Neural cell (in vitro differentiated cells): ENCODE results near the gene LBR.

Experiments
- EP300 ChIP-seq: fragments of 450-650 bp; conservative IDR thresholded peaks from 2 replicates; pipeline ENCODE4 v1.6.1; 2014; ENCODE audit warnings: antibody characterized with exemption, mild to moderate bottlenecking, moderate library complexity; ENCODE audit not compliant: poor library complexity, severe bottlenecking
- EZH2 ChIP-seq: fragments of 200-600, 300-800 bp; shearing (Covaris generic), sonication (generic); IDR thresholded peaks from 2 replicates; pipeline ENCODE4 v1.6.1; 2014; ENCODE audit warnings: antibody characterized with exemption, low read length, borderline replicate concordance, mild to moderate bottlenecking; ENCODE audit not compliant: insufficient read depth, poor library complexity, severe bottlenecking
- MXI1 ChIP-seq: fragments of 450-650 bp; conservative IDR thresholded peaks from 2 replicates; pipeline ENCODE4 v1.6.1; 2014; ENCODE audit warnings: antibody characterized with exemption, mild to moderate bottlenecking; ENCODE audit not compliant: poor library complexity, severe bottlenecking
- POLR2AphosphoS5 ChIP-seq: IDR thresholded peaks from 2 replicates; pipeline ENCODE4 v1.6.1; 2012
- RAD21 ChIP-seq: fragments of 450-650 bp; conservative IDR thresholded peaks from 2 replicates; pipeline ENCODE4 v1.6.1; 2014; ENCODE audit warnings: antibody characterized with exemption, mild to moderate bottlenecking, moderate library complexity
- SMC3 ChIP-seq: fragments of 450-650 bp; conservative IDR thresholded peaks from 2 replicates; pipeline ENCODE4 v1.6.1; 2014; ENCODE audit warnings: antibody characterized with exemption, mild to moderate bottlenecking, moderate library complexity; ENCODE audit not compliant: poor library complexity
- TAF1 ChIP-seq: IDR thresholded peaks from 2 replicates; pipeline ENCODE4 v1.6.1; 2012; ENCODE audit warnings: low read depth
- TF ChIP-seq, protein P1 (sequence below): fragments of 450-650 bp; IDR thresholded peaks from 2 replicates; pipeline ENCODE4 v1.5.1; 2014; ENCODE audit warnings: antibody characterized with exemption, mild to moderate bottlenecking, moderate library complexity; ENCODE audit not compliant: poor library complexity, severe bottlenecking
- TF ChIP-seq, protein P2 (sequence below): IDR thresholded peaks from 2 replicates; pipeline ENCODE4 v1.6.1; 2012; ENCODE audit warnings: borderline replicate concordance

DNA sequence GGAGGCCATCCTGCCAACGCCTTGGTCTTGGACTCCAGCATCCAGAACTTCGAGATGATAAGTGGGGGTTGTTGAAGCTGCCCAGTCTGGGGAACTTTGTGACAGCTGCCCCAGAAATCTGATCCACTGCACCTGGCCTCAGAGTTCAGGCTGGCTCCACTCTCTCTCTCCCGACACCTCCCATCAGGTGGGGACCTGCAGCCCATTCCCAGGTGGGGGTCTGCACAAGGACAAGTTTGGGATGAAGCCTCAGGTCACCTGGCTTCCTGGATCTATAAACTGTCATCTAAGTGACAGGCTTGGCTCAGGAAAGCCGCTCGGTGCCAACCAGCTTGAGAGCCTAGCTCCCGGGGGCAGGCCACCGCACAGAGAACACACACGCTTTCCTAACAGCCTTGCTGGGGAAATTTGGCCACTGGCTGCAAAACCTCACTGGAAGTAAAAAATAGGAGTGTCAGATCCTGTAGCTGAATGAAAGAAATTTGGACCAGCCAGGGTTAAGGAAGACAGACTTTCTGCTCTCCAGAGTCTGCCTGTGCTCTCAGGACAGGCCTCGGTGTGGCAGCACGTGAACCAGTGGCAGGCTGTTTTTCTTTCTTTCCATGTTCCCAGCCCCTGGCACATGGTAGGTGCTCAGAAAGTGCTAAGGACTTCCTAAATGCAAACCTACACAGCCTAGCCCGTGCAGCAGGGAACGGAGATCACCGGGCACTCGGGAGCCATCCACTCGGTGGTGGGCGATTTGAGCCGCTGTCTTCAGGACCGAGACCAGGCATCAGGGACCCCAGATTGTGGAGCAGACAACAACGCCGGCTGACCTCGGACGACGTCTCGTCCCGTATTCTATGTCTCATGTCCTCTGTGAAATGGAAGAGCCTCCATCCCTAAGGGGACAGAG lies 42.6 kb upstream of the LBR start:
- TF ChIP-seq EZH2: no peak
- no peak for TF ChIP-seq TAF1
- TF ChIP-seq, protein P1, sequence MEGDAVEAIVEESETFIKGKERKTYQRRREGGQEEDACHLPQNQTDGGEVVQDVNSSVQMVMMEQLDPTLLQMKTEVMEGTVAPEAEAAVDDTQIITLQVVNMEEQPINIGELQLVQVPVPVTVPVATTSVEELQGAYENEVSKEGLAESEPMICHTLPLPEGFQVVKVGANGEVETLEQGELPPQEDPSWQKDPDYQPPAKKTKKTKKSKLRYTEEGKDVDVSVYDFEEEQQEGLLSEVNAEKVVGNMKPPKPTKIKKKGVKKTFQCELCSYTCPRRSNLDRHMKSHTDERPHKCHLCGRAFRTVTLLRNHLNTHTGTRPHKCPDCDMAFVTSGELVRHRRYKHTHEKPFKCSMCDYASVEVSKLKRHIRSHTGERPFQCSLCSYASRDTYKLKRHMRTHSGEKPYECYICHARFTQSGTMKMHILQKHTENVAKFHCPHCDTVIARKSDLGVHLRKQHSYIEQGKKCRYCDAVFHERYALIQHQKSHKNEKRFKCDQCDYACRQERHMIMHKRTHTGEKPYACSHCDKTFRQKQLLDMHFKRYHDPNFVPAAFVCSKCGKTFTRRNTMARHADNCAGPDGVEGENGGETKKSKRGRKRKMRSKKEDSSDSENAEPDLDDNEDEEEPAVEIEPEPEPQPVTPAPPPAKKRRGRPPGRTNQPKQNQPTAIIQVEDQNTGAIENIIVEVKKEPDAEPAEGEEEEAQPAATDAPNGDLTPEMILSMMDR: no peak
- no peak for TF ChIP-seq EP300
- TF ChIP-seq MXI1: no peak
- TF ChIP-seq SMC3: no peak
- no peak for TF ChIP-seq POLR2AphosphoS5
- TF ChIP-seq, protein P2, sequence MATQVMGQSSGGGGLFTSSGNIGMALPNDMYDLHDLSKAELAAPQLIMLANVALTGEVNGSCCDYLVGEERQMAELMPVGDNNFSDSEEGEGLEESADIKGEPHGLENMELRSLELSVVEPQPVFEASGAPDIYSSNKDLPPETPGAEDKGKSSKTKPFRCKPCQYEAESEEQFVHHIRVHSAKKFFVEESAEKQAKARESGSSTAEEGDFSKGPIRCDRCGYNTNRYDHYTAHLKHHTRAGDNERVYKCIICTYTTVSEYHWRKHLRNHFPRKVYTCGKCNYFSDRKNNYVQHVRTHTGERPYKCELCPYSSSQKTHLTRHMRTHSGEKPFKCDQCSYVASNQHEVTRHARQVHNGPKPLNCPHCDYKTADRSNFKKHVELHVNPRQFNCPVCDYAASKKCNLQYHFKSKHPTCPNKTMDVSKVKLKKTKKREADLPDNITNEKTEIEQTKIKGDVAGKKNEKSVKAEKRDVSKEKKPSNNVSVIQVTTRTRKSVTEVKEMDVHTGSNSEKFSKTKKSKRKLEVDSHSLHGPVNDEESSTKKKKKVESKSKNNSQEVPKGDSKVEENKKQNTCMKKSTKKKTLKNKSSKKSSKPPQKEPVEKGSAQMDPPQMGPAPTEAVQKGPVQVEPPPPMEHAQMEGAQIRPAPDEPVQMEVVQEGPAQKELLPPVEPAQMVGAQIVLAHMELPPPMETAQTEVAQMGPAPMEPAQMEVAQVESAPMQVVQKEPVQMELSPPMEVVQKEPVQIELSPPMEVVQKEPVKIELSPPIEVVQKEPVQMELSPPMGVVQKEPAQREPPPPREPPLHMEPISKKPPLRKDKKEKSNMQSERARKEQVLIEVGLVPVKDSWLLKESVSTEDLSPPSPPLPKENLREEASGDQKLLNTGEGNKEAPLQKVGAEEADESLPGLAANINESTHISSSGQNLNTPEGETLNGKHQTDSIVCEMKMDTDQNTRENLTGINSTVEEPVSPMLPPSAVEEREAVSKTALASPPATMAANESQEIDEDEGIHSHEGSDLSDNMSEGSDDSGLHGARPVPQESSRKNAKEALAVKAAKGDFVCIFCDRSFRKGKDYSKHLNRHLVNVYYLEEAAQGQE: no peak
- no peak for TF ChIP-seq RAD21
